ENCODE data around the gene PHF21A.

- TF ChIP-seq CTCF (conservative IDR thresholded peaks at IDR 0.05; ENCODE audit: low read depth, low read length), result no peak
- no peak for TF ChIP-seq EZH2phosphoT487 (IDR thresholded peaks at IDR 0.05; ENCODE audit: borderline replicate concordance, low read length)
Observed at GRCh38 chr11:45959851-45960250, 161.4 kb downstream of the PHF21A start.
